Psoas muscle (tissue), 8 donors: ENCODE results near the gene ZNF385B. TPM values are rescaled to one million over a fixed set of nuclear protein-coding genes. Genes with fewer than 3 reads are reported as not detected.

ENCODE experiments used
- ATAC-seq, 4 donors: fragments of 200-7000 bp; cut with Tn5 transposase; one replicate each; pipeline ENCODE4 v1.9.1; 2020; ENCODE audit warnings: moderate library complexity in 3 of 4, mild to moderate bottlenecking in 2 of 4
- DNase-seq, 2 donors: peaks; one replicate each; pipeline ENCODE4 v3.0.0-alpha.2; 2020
- H3K27ac ChIP-seq: fragments of 200-600 bp; one replicate; pipeline ENCODE4 v1.8.0; 2022
- H3K27me3 ChIP-seq, 3 donors: fragments of 200-600 bp in 1 of 3; one replicate each; pipeline versions ENCODE4 v1.6.1 to v1.8.0; 2013 to 2022; ENCODE audit warnings: low read length in 2 of 3, mild to moderate bottlenecking in 2 of 3, moderate library complexity in 1 of 3; ENCODE audit not compliant: insufficient read depth in 3 of 3
- H3K36me3 ChIP-seq, 2 donors: fragments of 200-600 bp in 1 of 2; one replicate each; pipeline versions ENCODE4 v1.6.1 to v1.8.0; 2013 to 2022; ENCODE audit warnings: low read depth in 1 of 2, mild to moderate bottlenecking in 1 of 2, moderate library complexity in 1 of 2; ENCODE audit not compliant: insufficient read depth in 1 of 2
- H3K4me1 ChIP-seq: fragments of 200-600 bp; one replicate; pipeline ENCODE4 v1.8.0; 2022
- H3K4me3 ChIP-seq: fragments of 200-600 bp; one replicate; pipeline ENCODE4 v1.8.0; 2022; ENCODE audit warnings: mild to moderate bottlenecking
- H3K9me3 ChIP-seq: fragments of 200-600 bp; one replicate; pipeline ENCODE4 v1.8.0; 2022
- CTCF ChIP-seq: fragments of 200-600 bp; IDR thresholded peaks from one replicate; pipeline ENCODE4 v1.8.0; 2022; ENCODE audit warnings: antibody characterized with exemption
- WGBS, 3 donors: extraction: QIAGEN DNeasy Blood & Tissue Kit; methylation state at CpG; one replicate each; pipeline versions ENCODE4 v1.1.6 to v1.1.7; 2013; 5-methylcytosine and 5-hydroxymethylcytosine counted together
- intact Hi-C, 2 donors: fragments of 100-400 bp; cut with DNase I; formaldehyde crosslinking; loops; one replicate each; pipeline versions ENCODE4 v1.11.0 to v1.14.2; 2022
- polyA plus RNA-seq, 3 donors: library from polyadenylated mRNA; stranded (reverse); fragments of 200-250 nt; gene quantifications; one replicate each; pipeline ENCODE4 v1.2.3, GENCODE V29; 2013
- total RNA-seq, 4 donors: library from RNA; stranded (reverse); fragmentation: NEBNext Ultra II Directional in 2 of 4; extraction: Animal tissue kit (Norgen Biotek cat#: 25700) in 2 of 4; gene quantifications; one replicate each; pipeline versions ENCODE4 v1.2.1 to v1.2.4, GENCODE V29; 2021 to 2023
- donor health status: healthy with polysubstance abuse.
- donor health status: DM: no; HTN: no; CAD: no; lungs with moderate emphysema.
- donor health status: Bipolar disorder and iron deficiency.
- donor health status: healthy.
- donor health status: DM: yes; HTN: yes; CAD: no.
- donor health status: DM: no; HTN: no; CAD: no.
- donor health status: DM: no; HTN: no; CAD: no.
- donor health status: DM: yes; HTN: yes; CAD: no.

Gene ZNF385B
- total and polyA plus RNA-seq, 7 donors = 8.8 to 42.9 (median 18.1) TPM

GRCh38 chr2:179593323-179593722 lies 268.1 kb downstream of the ZNF385B start:
- no peak for DNase-seq
- intact Hi-C loops = no loop called here

GRCh38 chr2:179592167-179592936 lies 269.1 kb downstream of the ZNF385B start:
- no peaks in the 10 kb centered on the region for H3K27me3 ChIP-seq
- H3K4me3 ChIP-seq = peak overlapping the region; percentile 58
- no peak for TF ChIP-seq CTCF
- ATAC-seq = peak in 1 of 4 donors; percentile 22
- no peak for DNase-seq
- WGBS, 3 donors = 55 to 58% (median 57%) methylated on average over 7 of the region's 7 CpGs
- no peaks in the 10 kb centered on the region for H3K9me3 ChIP-seq
- no peaks in the 10 kb centered on the region for H3K36me3 ChIP-seq
- H3K27ac ChIP-seq = peak overlapping the region; percentile 77
- H3K4me1 ChIP-seq = peaks cover 2% of the 10 kb centered on the region
- intact Hi-C loops = no loop called here

More at GRCh38 chr2:179593323-179593722, 268.1 kb downstream of the ZNF385B start:
- H3K4me1 ChIP-seq = no peaks in the 10 kb centered on the region
- H3K4me3 ChIP-seq = peak overlapping the region; percentile 58
- no peak for TF ChIP-seq CTCF
- no peaks in the 10 kb centered on the region for H3K9me3 ChIP-seq
- no peaks in the 10 kb centered on the region for H3K27me3 ChIP-seq
- no peaks in the 10 kb centered on the region for H3K36me3 ChIP-seq
- 75 to 83% (median 78%) methylated on average over 3 of the region's 3 CpGs for WGBS, 3 donors
- peak overlapping the region; percentile 77 for H3K27ac ChIP-seq
- no peak for ATAC-seq

- no peaks in the 10 kb centered on the region for H3K36me3 ChIP-seq
- H3K9me3 ChIP-seq = no peaks in the 10 kb centered on the region
- WGBS, 3 donors = 89 to 100% (median 98%) methylated on average over 1 of the region's 1 CpG
- no peak for ATAC-seq
- DNase-seq = no peak
- H3K4me1 ChIP-seq = peaks cover 3% of the 10 kb centered on the region
- no peak overlapping the region for H3K27ac ChIP-seq
- H3K27me3 ChIP-seq = no peaks in the 10 kb centered on the region
- TF ChIP-seq CTCF = no peak
- no peak overlapping the region for H3K4me3 ChIP-seq
- intact Hi-C loops = no loop called here
These were observed 269.7 kb downstream of the ZNF385B start for GRCh38 chr2:179591690-179592089.

GRCh38 chr2:179588486-179589145 lies 272.8 kb downstream of the ZNF385B start:
- no peak overlapping the region for H3K27ac ChIP-seq
- intact Hi-C loops = no loop called here
- H3K4me3 ChIP-seq = no peak overlapping the region
- no peak for DNase-seq
- H3K36me3 ChIP-seq = no peaks in the 10 kb centered on the region
- peaks cover 13% of the 10 kb centered on the region for H3K4me1 ChIP-seq
- 60 to 80% (median 61%) methylated on average over 3 of the region's 3 CpGs for WGBS, 3 donors
- ATAC-seq = no peak
- no peak for TF ChIP-seq CTCF
- no peaks in the 10 kb centered on the region for H3K9me3 ChIP-seq
- H3K27me3 ChIP-seq = no peaks in the 10 kb centered on the region
